ENCODE measurements around the gene GOSR1. TPM values are rescaled to one million over a fixed set of nuclear protein-coding genes. Genes with fewer than 3 reads are reported as not detected.
"Not testable (repeated sequence)": the region's sequence is repeated elsewhere in the genome, so short reads cannot be mapped to it uniquely, and the experiment has no call there.

The GOSR1 gene
- total and polyA plus RNA-seq, 2 donors (not counting 1 experiment from before 2014, with no cell fraction given), result 28.6 to 44.7 TPM

GRCh38 chr17:30520436-30520835 lies 43.2 kb downstream of the GOSR1 start:
- no peaks in the 10 kb centered on the region for H3K9me3 ChIP-seq (ENCODE audit: control insufficient read depth, insufficient read depth, low read depth, low read length)
- H3K4me3 ChIP-seq (replicated peaks in 1 of 4; ENCODE audit: control extremely low read depth in 1 of 4, insufficient read depth in 1 of 4, low read depth in 3 of 4, low read length in 4 of 4), result peak overlapping the region in 2 of 4 experiments; percentile 5
- H3K9ac ChIP-seq (ENCODE audit: insufficient read depth, low read length), result no peak overlapping the region
- TF ChIP-seq, protein P1, sequence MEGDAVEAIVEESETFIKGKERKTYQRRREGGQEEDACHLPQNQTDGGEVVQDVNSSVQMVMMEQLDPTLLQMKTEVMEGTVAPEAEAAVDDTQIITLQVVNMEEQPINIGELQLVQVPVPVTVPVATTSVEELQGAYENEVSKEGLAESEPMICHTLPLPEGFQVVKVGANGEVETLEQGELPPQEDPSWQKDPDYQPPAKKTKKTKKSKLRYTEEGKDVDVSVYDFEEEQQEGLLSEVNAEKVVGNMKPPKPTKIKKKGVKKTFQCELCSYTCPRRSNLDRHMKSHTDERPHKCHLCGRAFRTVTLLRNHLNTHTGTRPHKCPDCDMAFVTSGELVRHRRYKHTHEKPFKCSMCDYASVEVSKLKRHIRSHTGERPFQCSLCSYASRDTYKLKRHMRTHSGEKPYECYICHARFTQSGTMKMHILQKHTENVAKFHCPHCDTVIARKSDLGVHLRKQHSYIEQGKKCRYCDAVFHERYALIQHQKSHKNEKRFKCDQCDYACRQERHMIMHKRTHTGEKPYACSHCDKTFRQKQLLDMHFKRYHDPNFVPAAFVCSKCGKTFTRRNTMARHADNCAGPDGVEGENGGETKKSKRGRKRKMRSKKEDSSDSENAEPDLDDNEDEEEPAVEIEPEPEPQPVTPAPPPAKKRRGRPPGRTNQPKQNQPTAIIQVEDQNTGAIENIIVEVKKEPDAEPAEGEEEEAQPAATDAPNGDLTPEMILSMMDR (conservative IDR thresholded peaks at IDR 0.05 in 1 of 2, IDR thresholded peaks at IDR 0.05 in 1 of 2; ENCODE audit: low read depth in 1 of 2, low read length in 2 of 2), result no peak
- TF ChIP-seq EZH2 (IDR thresholded peaks at IDR 0.05; ENCODE audit: low read length, missing control alignments), result no peak
- DNase-seq (ENCODE audit: low read depth in 2 of 2), result peak; percentile 31 to 74
- H3K4me2 ChIP-seq (ENCODE audit: extremely low read depth, insufficient read depth, low read length), result peak overlapping the region; percentile 69
- H3K4me1 ChIP-seq (ENCODE audit: control insufficient read depth, extremely low read depth, insufficient read depth, low read length), result peaks cover 13% of the 10 kb centered on the region
- H2AFZ ChIP-seq (ENCODE audit: low read length), result no peak overlapping the region
- no peaks in the 10 kb centered on the region for H4K20me1 ChIP-seq (ENCODE audit: control insufficient read depth, extremely low read depth, insufficient read depth, low read length)
- H3K27ac ChIP-seq (ENCODE audit: insufficient read depth, low read length), result peak overlapping the region; percentile 92
- peaks cover 4% of the 10 kb centered on the region for H3K36me3 ChIP-seq (ENCODE audit: control insufficient read depth, insufficient read depth, low read length)
- no peaks in the 10 kb centered on the region for H3K27me3 ChIP-seq (ENCODE audit: control insufficient read depth, insufficient read depth, low read length)
- H3K79me2 ChIP-seq (ENCODE audit: control insufficient read depth, insufficient read depth, low read length), result no peaks in the 10 kb centered on the region

GRCh38 chr17:30520882-30521281 lies 43.7 kb downstream of the GOSR1 start:
- peak in 1 of 2 donors; percentile 10 for DNase-seq (ENCODE audit: low read depth in 2 of 2)
- H3K4me3 ChIP-seq (replicated peaks in 1 of 4; ENCODE audit: control extremely low read depth in 1 of 4, insufficient read depth in 1 of 4, low read depth in 3 of 4, low read length in 4 of 4), result peak overlapping the region in 1 of 4 experiments; percentile 5
- peaks cover 13% of the 10 kb centered on the region for H3K4me1 ChIP-seq (ENCODE audit: control insufficient read depth, extremely low read depth, insufficient read depth, low read length)
- H3K27me3 ChIP-seq (ENCODE audit: control insufficient read depth, insufficient read depth, low read length), result no peaks in the 10 kb centered on the region
- no peaks in the 10 kb centered on the region for H3K79me2 ChIP-seq (ENCODE audit: control insufficient read depth, insufficient read depth, low read length)
- no peak overlapping the region for H2AFZ ChIP-seq (ENCODE audit: low read length)
- no peaks in the 10 kb centered on the region for H3K9me3 ChIP-seq (ENCODE audit: control insufficient read depth, insufficient read depth, low read depth, low read length)
- peak overlapping the region; percentile 92 for H3K27ac ChIP-seq (ENCODE audit: insufficient read depth, low read length)
- no peak for TF ChIP-seq EZH2 (IDR thresholded peaks at IDR 0.05; ENCODE audit: low read length, missing control alignments)
- TF ChIP-seq, protein P1 (conservative IDR thresholded peaks at IDR 0.05 in 1 of 2, IDR thresholded peaks at IDR 0.05 in 1 of 2; ENCODE audit: low read depth in 1 of 2, low read length in 2 of 2), result no peak
- H3K36me3 ChIP-seq (ENCODE audit: control insufficient read depth, insufficient read depth, low read length), result peaks cover 4% of the 10 kb centered on the region
- H4K20me1 ChIP-seq (ENCODE audit: control insufficient read depth, extremely low read depth, insufficient read depth, low read length), result no peaks in the 10 kb centered on the region
- H3K9ac ChIP-seq (ENCODE audit: insufficient read depth, low read length), result no peak overlapping the region
- peak overlapping the region; percentile 69 for H3K4me2 ChIP-seq (ENCODE audit: extremely low read depth, insufficient read depth, low read length)

DNA sequence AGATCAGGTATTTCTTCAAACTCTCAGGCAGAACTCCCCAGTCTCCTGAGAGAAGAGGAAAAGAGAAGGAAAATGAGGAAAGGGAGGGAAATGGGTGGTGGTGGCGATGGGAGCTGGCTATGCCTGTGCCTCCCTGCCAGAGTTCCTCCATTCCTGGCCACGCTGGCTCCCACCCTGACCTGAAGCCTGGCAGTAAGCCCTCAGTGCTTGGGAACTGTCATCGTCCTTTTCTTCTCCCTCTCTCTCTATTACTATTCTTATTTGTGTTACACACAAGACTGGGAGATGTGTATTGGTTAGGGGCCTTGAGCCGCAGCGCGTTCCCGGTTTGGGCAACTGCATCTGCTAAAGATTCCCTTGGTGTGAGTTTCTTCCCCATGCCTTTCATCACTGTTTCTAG lies 44.6 kb downstream of the GOSR1 start:
- H3K4me1 ChIP-seq (ENCODE audit: control insufficient read depth, extremely low read depth, insufficient read depth, low read length), result peaks cover 13% of the 10 kb centered on the region

DNA sequence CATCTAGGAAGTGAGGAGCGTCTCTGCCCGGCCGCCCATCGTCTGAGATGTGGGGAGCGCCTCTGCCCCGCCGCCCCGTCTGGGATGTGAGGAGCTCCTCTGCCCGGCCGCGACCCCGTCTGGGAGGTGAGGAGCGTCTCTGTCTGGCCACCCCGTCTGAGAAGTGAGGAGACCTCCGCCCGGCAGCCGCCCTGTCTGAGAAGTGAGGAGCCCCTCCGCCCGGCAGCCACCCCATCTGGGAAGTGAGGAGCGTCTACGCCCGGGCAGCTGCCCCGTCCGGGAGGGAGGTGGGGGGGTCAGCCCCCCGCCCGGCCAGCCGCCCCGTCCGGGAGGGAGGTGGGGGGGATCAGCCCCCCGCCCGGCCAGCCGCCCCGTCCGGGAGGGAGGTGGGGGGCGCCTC lies 46.0 kb downstream of the GOSR1 start:
- not testable (repeated sequence) for H2AFZ ChIP-seq (ENCODE audit: low read length); H3K27me3 ChIP-seq (ENCODE audit: control insufficient read depth, insufficient read depth, low read length); H3K27ac ChIP-seq (ENCODE audit: insufficient read depth, low read length); H4K20me1 ChIP-seq (ENCODE audit: control insufficient read depth, extremely low read depth, insufficient read depth, low read length); H3K79me2 ChIP-seq (ENCODE audit: control insufficient read depth, insufficient read depth, low read length); H3K4me3 ChIP-seq (replicated peaks in 1 of 4; ENCODE audit: control extremely low read depth in 1 of 4, insufficient read depth in 1 of 4, low read depth in 3 of 4, low read length in 4 of 4); H3K9ac ChIP-seq (ENCODE audit: insufficient read depth, low read length); DNase-seq (ENCODE audit: low read depth in 2 of 2); H3K36me3 ChIP-seq (ENCODE audit: control insufficient read depth, insufficient read depth, low read length); H3K4me2 ChIP-seq (ENCODE audit: extremely low read depth, insufficient read depth, low read length); H3K9me3 ChIP-seq (ENCODE audit: control insufficient read depth, insufficient read depth, low read depth, low read length)
- peaks cover 13% of the 10 kb centered on the region for H3K4me1 ChIP-seq (ENCODE audit: control insufficient read depth, extremely low read depth, insufficient read depth, low read length)

More for the DNA sequence above, 44.6 kb downstream of the GOSR1 start:
- Histone ChIP-seq H3K9me3 (ENCODE audit: control insufficient read depth, insufficient read depth, low read depth, low read length) (no peaks in the 10 kb centered on the region), H3K4me2 (ENCODE audit: extremely low read depth, insufficient read depth, low read length) (no peak overlapping the region), H3K27me3 (ENCODE audit: control insufficient read depth, insufficient read depth, low read length) (no peaks in the 10 kb centered on the region), H3K27ac (ENCODE audit: insufficient read depth, low read length) (no peak overlapping the region), H3K4me3 (replicated peaks in 1 of 4; ENCODE audit: control extremely low read depth in 1 of 4, insufficient read depth in 1 of 4, low read depth in 3 of 4, low read length in 4 of 4) (no peak overlapping the region), H3K36me3 (ENCODE audit: control insufficient read depth, insufficient read depth, low read length) (peaks cover 4% of the 10 kb centered on the region), H3K79me2 (ENCODE audit: control insufficient read depth, insufficient read depth, low read length) (no peaks in the 10 kb centered on the region), H2AFZ (ENCODE audit: low read length) (no peak overlapping the region), H4K20me1 (ENCODE audit: control insufficient read depth, extremely low read depth, insufficient read depth, low read length) (no peaks in the 10 kb centered on the region), H3K9ac (ENCODE audit: insufficient read depth, low read length) (no peak overlapping the region)
- no peak for DNase-seq (ENCODE audit: low read depth in 2 of 2)
- TF ChIP-seq EZH2 (IDR thresholded peaks at IDR 0.05; ENCODE audit: low read length, missing control alignments), result no peak
- TF ChIP-seq, protein P1 (conservative IDR thresholded peaks at IDR 0.05 in 1 of 2, IDR thresholded peaks at IDR 0.05 in 1 of 2; ENCODE audit: low read depth in 1 of 2, low read length in 2 of 2), result no peak

Measured in fibroblast of lung (primary cell).